ENCODE measurements around the gene DPH7.

- TF ChIP-seq CTCF (IDR thresholded peaks at IDR 0.05) (no peak), POLR2A (IDR thresholded peaks at IDR 0.05; ENCODE audit: low read length) (no peak), CHD4 (IDR thresholded peaks at IDR 0.05; ENCODE audit: borderline replicate concordance) (no peak), RAD21 (conservative IDR thresholded peaks at IDR 0.05 in 1 of 2, IDR thresholded peaks at IDR 0.05 in 1 of 2) (no peak), CEBPB (IDR thresholded peaks at IDR 0.05) (no peak), EP300 (IDR thresholded peaks at IDR 0.05) (no peak), FOSL2 (IDR thresholded peaks at IDR 0.05) (no peak), FOSL2 (CRISPR knock-in tag; IDR thresholded peaks at IDR 0.05) (no peak), RCOR1 (IDR thresholded peaks at IDR 0.05; ENCODE audit: low read depth, low read length) (no peak), RARB (CRISPR knock-in tag; IDR thresholded peaks at IDR 0.05) (no peak), JUN (IDR thresholded peaks at IDR 0.05) (no peak), HES2 (IDR thresholded peaks at IDR 0.05) (no peak), TP53 (CRISPR knock-in tag; IDR thresholded peaks at IDR 0.05) (no peak), REST (IDR thresholded peaks at IDR 0.05) (no peak)
Measured at GRCh38 chr9:137530331-137530730, 48.4 kb downstream of the DPH7 start.

Data from A549 (cell line).